Loucy (cell line): ENCODE data around the gene MISP3.

Experiments
- H2AFZ ChIP-seq: fragments of 200-600 bp; sonication (generic); 2 replicates; pipeline ENCODE4 v1.6.0; 2016; ENCODE audit warnings: antibody characterized with exemption, mild to moderate bottlenecking, low read length, moderate library complexity
- H3F3A ChIP-seq: fragments of 200-600 bp; 2 replicates; pipeline ENCODE4 v1.6.0; 2016; ENCODE audit warnings: antibody characterized with exemption, low read depth, mild to moderate bottlenecking
- H3K27me3 ChIP-seq: fragments of 200-600 bp; sonication (generic); 2 replicates; pipeline ENCODE4 v1.6.1; 2014; ENCODE audit warnings: low read length, mild to moderate bottlenecking; ENCODE audit not compliant: insufficient read depth, poor library complexity, severe bottlenecking
- H3K36me3 ChIP-seq: fragments of 200-600 bp; sonication (generic); 2 replicates; pipeline ENCODE4 v1.6.1; 2016; ENCODE audit warnings: low read length; ENCODE audit not compliant: insufficient read depth
- H3K4me1 ChIP-seq: fragments of 200-600 bp; sonication (generic); 2 replicates; pipeline ENCODE4 v1.5.1; 2014; ENCODE audit warnings: low read length, mild to moderate bottlenecking; ENCODE audit not compliant: insufficient read depth, poor library complexity, severe bottlenecking
- H3K4me2 ChIP-seq: fragments of 200-600 bp; sonication (generic); 2 replicates; pipeline ENCODE4 v1.6.0; 2014; ENCODE audit warnings: antibody characterized with exemption, low read length, low read depth, mild to moderate bottlenecking; ENCODE audit not compliant: poor library complexity, severe bottlenecking
- H3K4me3 ChIP-seq: fragments of 200-600 bp; sonication (generic); 2 replicates; pipeline ENCODE4 v1.5.1; 2014; ENCODE audit warnings: low read length, mild to moderate bottlenecking, mixed read lengths; ENCODE audit not compliant: poor library complexity, severe bottlenecking
- H3K79me2 ChIP-seq: fragments of 200-600 bp; sonication (generic); 2 replicates; pipeline ENCODE4 v1.6.1; 2014; ENCODE audit warnings: low read length; ENCODE audit not compliant: insufficient read depth
- H3K9ac ChIP-seq: fragments of 200-600 bp; sonication (generic); 2 replicates; pipeline ENCODE4 v1.6.0; 2014; ENCODE audit warnings: mild to moderate bottlenecking, low read depth, low read length, moderate library complexity; ENCODE audit not compliant: poor library complexity, severe bottlenecking
- H3K9me2 ChIP-seq: fragments of 200-600 bp; sonication (generic); replicated peaks from 2 replicates; pipeline ENCODE4 v1.6.1; 2016; ENCODE audit warnings: low read depth, low read length, mixed read lengths
- H3K9me3 ChIP-seq: fragments of 200-600 bp; sonication (generic); 2 replicates; pipeline ENCODE4 v1.6.1; 2014; ENCODE audit warnings: mild to moderate bottlenecking, antibody characterized with exemption, low read length, low read depth; ENCODE audit not compliant: insufficient read depth
- H4K20me1 ChIP-seq: fragments of 200-600 bp; sonication (generic); 2 replicates; pipeline ENCODE4 v1.6.0; 2014; ENCODE audit warnings: antibody characterized with exemption, low read length, mild to moderate bottlenecking; ENCODE audit not compliant: insufficient read depth, poor library complexity, severe bottlenecking
- EZH2phosphoT487 ChIP-seq: fragments of 200-600 bp; IDR thresholded peaks from 2 replicates; pipeline ENCODE4 v1.6.1; 2018; ENCODE audit warnings: antibody characterized with exemption, mild to moderate bottlenecking, moderate library complexity, borderline replicate concordance
- TF ChIP-seq, protein P1 (sequence below): fragments of 200-600 bp; sonication (generic); conservative IDR thresholded peaks from 2 replicates; pipeline ENCODE4 v1.5.1; 2014; ENCODE audit warnings: mild to moderate bottlenecking, antibody characterized with exemption, low read length

MISP3 gene

DNA sequence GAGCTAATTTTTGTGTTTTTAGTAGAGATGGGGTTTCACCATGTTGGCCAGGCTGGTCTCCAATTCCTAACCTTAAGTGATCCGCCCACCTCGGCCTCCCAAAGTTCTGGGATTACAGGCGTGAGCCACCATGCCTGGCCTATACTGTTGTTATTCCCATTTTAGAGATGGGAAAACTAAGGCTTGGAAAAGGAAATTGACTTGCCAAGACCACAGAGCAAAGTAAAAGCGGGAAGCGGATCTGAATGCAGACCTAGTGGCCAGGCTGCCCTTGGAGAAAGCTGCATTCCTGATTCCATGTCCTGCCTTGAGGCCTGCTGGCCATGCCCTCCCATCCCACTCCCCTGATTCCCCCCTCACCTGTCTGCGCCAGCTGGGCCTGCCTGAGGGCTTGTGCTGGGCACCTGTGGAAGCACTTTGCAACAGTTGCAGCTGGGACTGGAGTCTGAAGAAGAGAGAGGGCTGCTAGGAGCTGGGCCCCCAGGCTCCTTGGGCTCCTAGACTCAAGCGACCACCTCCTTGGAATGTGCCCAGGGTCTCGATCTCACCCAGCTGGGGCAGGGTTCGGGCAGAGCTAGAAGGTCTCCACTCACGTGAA, 16.4 kb upstream of the MISP3 start:
- Histone ChIP-seq H3K4me1 (no peaks in the 10 kb centered on the region), H3K9ac (no peak overlapping the region), H3K4me2 (no peak overlapping the region), H3K4me3 (no peak overlapping the region), H3K79me2 (no peaks in the 10 kb centered on the region), H3K9me2 (no peaks in the 10 kb centered on the region), H3K9me3 (no peaks in the 10 kb centered on the region), H2AFZ (no peak overlapping the region), H3F3A (no peaks in the 10 kb centered on the region), H3K27me3 (no peaks in the 10 kb centered on the region), H4K20me1 (no peaks in the 10 kb centered on the region), H3K36me3 (no peaks in the 10 kb centered on the region; the same call in 1 of the 2 replicates)
- TF ChIP-seq, protein P1, sequence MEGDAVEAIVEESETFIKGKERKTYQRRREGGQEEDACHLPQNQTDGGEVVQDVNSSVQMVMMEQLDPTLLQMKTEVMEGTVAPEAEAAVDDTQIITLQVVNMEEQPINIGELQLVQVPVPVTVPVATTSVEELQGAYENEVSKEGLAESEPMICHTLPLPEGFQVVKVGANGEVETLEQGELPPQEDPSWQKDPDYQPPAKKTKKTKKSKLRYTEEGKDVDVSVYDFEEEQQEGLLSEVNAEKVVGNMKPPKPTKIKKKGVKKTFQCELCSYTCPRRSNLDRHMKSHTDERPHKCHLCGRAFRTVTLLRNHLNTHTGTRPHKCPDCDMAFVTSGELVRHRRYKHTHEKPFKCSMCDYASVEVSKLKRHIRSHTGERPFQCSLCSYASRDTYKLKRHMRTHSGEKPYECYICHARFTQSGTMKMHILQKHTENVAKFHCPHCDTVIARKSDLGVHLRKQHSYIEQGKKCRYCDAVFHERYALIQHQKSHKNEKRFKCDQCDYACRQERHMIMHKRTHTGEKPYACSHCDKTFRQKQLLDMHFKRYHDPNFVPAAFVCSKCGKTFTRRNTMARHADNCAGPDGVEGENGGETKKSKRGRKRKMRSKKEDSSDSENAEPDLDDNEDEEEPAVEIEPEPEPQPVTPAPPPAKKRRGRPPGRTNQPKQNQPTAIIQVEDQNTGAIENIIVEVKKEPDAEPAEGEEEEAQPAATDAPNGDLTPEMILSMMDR: no peak
- TF ChIP-seq EZH2phosphoT487: no peak

DNA sequence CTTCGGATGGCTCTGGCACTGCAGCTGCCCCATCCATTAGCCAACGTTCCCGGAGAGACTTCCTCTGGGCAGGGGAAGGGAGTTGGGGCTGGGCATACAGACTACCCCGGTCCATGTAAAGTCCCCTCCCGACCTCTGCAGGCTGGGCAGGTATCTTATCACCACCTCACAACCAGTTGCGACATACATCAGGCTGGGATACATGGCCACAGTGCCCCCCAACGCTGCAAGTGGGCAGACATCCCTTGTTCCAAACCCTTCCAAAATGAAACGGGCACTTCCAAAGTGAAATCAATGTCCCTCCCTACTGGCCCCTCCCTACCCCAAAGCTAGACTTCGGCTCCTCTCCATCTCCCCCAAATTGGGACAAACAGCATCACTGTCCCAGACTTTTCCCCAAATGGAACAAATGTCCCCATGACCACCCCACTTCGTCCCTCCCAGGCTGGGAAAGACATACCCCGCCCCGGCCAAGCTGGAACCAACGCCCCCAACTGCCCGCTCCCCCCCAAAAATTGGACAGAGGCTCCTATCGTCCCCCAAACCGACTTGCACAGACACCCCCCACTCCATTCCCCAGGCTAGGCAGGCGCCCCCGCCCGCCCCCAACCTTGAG, 15.7 kb upstream of the MISP3 start:
- H3K4me1 ChIP-seq: no peaks in the 10 kb centered on the region
- no peaks in the 10 kb centered on the region for H3K9me2 ChIP-seq
- no peaks in the 10 kb centered on the region for H3K79me2 ChIP-seq
- H3K36me3 ChIP-seq: no peaks in the 10 kb centered on the region; the same call in 1 of the 2 replicates
- H3K4me2 ChIP-seq: no peak overlapping the region
- TF ChIP-seq, protein P1: no peak
- no peak for TF ChIP-seq EZH2phosphoT487
- no peak overlapping the region for H2AFZ ChIP-seq
- no peaks in the 10 kb centered on the region for H4K20me1 ChIP-seq
- no peak overlapping the region for H3K4me3 ChIP-seq
- no peak overlapping the region for H3K9ac ChIP-seq
- H3F3A ChIP-seq: no peaks in the 10 kb centered on the region
- no peaks in the 10 kb centered on the region for H3K9me3 ChIP-seq
- no peaks in the 10 kb centered on the region for H3K27me3 ChIP-seq

- Histone ChIP-seq H3K9me2 (no peaks in the 10 kb centered on the region), H3K9ac (no peak overlapping the region), H3K79me2 (no peaks in the 10 kb centered on the region), H4K20me1 (no peaks in the 10 kb centered on the region), H3K9me3 (no peaks in the 10 kb centered on the region), H2AFZ (no peak overlapping the region), H3K4me1 (no peaks in the 10 kb centered on the region), H3K36me3 (no peaks in the 10 kb centered on the region), H3K27me3 (no peaks in the 10 kb centered on the region), H3K4me3 (no peak overlapping the region), H3K4me2 (no peak overlapping the region), H3F3A (no peaks in the 10 kb centered on the region)
- TF ChIP-seq, protein P1: no peak
- TF ChIP-seq EZH2phosphoT487: no peak
Observed at GRCh38 chr19:14058182-14059092, 14.1 kb upstream of the MISP3 start.
